ENCODE data around the gene CLTCL1.
"Not testable (repeated sequence)": the region's sequence is repeated elsewhere in the genome, so short reads cannot be mapped to it uniquely, and the experiment has no call there.

The CLTCL1 gene

DNA sequence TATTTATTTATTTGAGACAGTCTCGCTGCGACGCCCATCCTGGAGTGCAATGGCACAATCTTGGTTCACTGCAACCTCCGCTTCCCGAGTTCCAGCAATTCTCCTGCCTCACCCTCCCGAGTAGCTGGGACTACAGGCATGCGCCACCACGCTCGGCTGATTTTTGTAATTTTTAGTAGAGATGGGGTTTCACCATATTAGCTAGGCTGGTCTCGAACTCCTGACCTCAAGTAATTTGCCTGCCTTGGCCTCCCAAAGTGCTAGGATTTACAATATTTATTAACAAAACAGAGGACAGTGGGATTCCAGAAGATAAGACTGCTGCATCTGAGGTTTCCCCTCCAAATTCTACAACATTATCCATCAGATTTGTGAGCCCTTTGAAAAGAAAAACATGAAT, 12.4 kb downstream of the CLTCL1 start:
- H3K36me3 Mint-ChIP-seq (ENCODE audit: insufficient read depth); H3K9me3 Mint-ChIP-seq; DNase-seq; H3K27ac Mint-ChIP-seq; H3K27me3 Mint-ChIP-seq; H3K4me3 Mint-ChIP-seq; ATAC-seq (replicated peaks); H3K4me1 Mint-ChIP-seq (ENCODE audit: low read depth in 2 of 2): not testable (repeated sequence)

DNA sequence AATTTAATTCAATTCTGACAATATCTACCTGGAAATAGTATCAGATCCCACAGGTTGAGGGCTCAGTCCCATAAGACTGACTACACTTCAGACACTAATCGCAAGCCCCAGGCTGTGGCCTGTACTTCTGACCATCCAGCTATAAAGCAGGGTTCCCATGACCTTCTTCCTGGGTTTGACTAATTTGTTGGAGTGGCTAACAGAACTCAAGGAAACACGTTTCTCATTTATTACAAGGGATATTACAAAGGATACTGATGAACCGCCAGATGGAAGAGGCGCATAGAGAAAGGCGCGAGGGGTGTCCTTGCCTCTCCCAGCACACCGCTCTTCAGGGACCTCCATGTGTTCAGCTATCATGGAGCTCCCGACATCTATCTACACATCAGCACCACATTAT, 13.7 kb downstream of the CLTCL1 start:
- Mint-ChIP-seq H3K4me3 (no peak overlapping the region), H3K36me3 (ENCODE audit: insufficient read depth) (no peaks in the 10 kb centered on the region), H3K27ac (no peak overlapping the region), H3K27me3 (no peaks in the 10 kb centered on the region), H3K9me3 (no peaks in the 10 kb centered on the region), H3K4me1 (ENCODE audit: low read depth in 2 of 2) (no peaks in the 10 kb centered on the region)
- DNase-seq (no peak), ATAC-seq (replicated peaks) (no peak)

DNA sequence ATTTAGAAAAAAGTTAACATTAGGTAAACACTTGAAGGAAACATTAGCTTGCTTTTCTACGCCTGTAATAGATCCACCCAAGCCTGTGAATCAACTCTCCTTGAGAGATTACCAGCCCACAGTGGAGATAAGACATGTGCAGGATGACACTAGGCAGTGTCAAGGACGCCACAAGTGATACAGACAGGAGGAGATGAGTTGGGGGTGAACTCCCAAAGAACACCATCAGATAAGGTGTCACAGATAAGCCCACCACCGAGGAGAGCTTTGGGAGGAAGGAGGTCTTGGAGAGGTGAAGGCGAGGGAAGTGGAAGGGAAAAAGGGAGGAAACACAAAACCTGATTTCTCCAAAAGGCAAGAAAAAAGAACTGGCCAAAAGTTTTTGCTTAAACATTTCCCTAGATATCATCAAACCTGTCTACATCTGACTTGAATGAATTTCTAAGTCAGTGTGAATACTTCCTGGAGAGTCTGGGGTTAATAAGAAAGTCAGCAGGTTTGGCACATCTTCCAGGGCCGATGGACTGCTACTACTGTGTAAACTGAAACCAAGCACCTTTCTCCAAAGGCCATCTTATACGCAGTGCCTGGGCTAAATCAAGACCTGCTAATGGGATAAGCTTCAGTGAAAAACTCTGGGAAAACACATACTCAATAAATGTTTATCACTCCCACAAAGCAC, 15.5 kb downstream of the CLTCL1 start:
- Mint-ChIP-seq H3K4me3 (no peak overlapping the region), H3K27ac (no peak overlapping the region), H3K27me3 (no peaks in the 10 kb centered on the region), H3K4me1 (ENCODE audit: low read depth in 2 of 2) (no peaks in the 10 kb centered on the region), H3K36me3 (ENCODE audit: insufficient read depth) (no peaks in the 10 kb centered on the region), H3K9me3 (no peaks in the 10 kb centered on the region)
- ATAC-seq (replicated peaks) (no peak), DNase-seq (no peak)

- DNase-seq (no peak), ATAC-seq (replicated peaks) (no peak)
- H3K27ac Mint-ChIP-seq: no peak overlapping the region
- no peaks in the 10 kb centered on the region for H3K36me3 Mint-ChIP-seq (ENCODE audit: insufficient read depth)
- H3K27me3 Mint-ChIP-seq: no peaks in the 10 kb centered on the region
- H3K4me3 Mint-ChIP-seq: no peak overlapping the region
- no peaks in the 10 kb centered on the region for H3K4me1 Mint-ChIP-seq (ENCODE audit: low read depth in 2 of 2)
- no peaks in the 10 kb centered on the region for H3K9me3 Mint-ChIP-seq
Measured at GRCh38 chr22:19275513-19275912, 16.0 kb downstream of the CLTCL1 start.

- no peaks in the 10 kb centered on the region for H3K36me3 Mint-ChIP-seq (ENCODE audit: insufficient read depth)
- no peak for ATAC-seq (replicated peaks)
Measured at GRCh38 chr22:19275104-19275503, 16.4 kb downstream of the CLTCL1 start.

GRCh38 chr22:19271856-19272535, 19.5 kb downstream of the CLTCL1 start:
- DNase-seq: no peak
- H3K4me1 Mint-ChIP-seq (ENCODE audit: low read depth in 2 of 2): no peaks in the 10 kb centered on the region

More at GRCh38 chr22:19275104-19275503, 16.4 kb downstream of the CLTCL1 start:
- Mint-ChIP-seq H3K4me3 (no peak overlapping the region), H3K4me1 (ENCODE audit: low read depth in 2 of 2) (no peaks in the 10 kb centered on the region), H3K9me3 (no peaks in the 10 kb centered on the region), H3K27ac (no peak overlapping the region), H3K27me3 (no peaks in the 10 kb centered on the region)
- DNase-seq: no peak

DNA sequence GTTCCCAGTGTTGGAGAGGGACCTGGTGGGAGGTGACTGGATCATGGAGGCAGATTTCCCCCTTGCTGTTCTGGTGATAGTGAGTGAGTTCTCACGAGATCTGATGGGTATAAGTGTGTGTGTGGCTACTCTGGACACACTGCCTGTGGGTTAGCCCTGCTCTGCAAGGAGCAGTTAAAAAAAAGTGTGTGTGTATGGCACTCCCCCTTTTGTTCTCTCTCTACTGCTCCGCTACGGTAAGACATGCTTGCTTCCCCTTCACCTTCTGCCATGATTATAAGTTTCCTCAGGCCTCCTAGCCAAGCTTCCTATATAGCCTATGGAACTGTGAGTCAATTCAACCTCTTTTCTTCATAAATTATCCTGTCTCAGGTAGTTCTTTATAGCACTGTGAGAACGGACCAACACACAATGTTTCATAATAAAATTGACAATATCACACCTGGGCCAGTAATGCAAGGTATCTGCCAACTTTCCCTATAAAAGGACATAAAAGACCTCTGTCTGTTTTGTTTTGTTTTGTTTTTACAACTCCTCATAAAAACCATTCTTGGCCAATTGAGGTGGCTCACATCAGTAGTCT, 20.2 kb downstream of the CLTCL1 start:
- ATAC-seq (replicated peaks) (no peak), DNase-seq (no peak)
- Mint-ChIP-seq H3K4me1 (ENCODE audit: low read depth in 2 of 2) (no peaks in the 10 kb centered on the region), H3K4me3 (no peak overlapping the region), H3K27ac (no peak overlapping the region), H3K36me3 (ENCODE audit: insufficient read depth) (no peaks in the 10 kb centered on the region), H3K9me3 (peaks cover 0 to 5% of the 10 kb centered on the region in 2 donors), H3K27me3 (no peaks in the 10 kb centered on the region)

More at GRCh38 chr22:19271856-19272535, 19.5 kb downstream of the CLTCL1 start:
- no peak overlapping the region for H3K4me3 Mint-ChIP-seq
- no peak for ATAC-seq (replicated peaks)
- H3K9me3 Mint-ChIP-seq: no peaks in the 10 kb centered on the region
- H3K36me3 Mint-ChIP-seq (ENCODE audit: insufficient read depth): no peaks in the 10 kb centered on the region
- no peaks in the 10 kb centered on the region for H3K27me3 Mint-ChIP-seq
- H3K27ac Mint-ChIP-seq: no peak overlapping the region

GRCh38 chr22:19270873-19271272, 20.6 kb downstream of the CLTCL1 start:
- H3K27ac Mint-ChIP-seq: no peak overlapping the region
- no peaks in the 10 kb centered on the region for H3K4me1 Mint-ChIP-seq (ENCODE audit: low read depth in 2 of 2)
- no peaks in the 10 kb centered on the region for H3K27me3 Mint-ChIP-seq
- no peak for DNase-seq
- ATAC-seq (replicated peaks): no peak
- no peak overlapping the region for H3K4me3 Mint-ChIP-seq
- H3K36me3 Mint-ChIP-seq (ENCODE audit: insufficient read depth): peaks cover 2% of the 10 kb centered on the region
- peaks cover 1 to 10% of the 10 kb centered on the region in 2 donors for H3K9me3 Mint-ChIP-seq

- no peak overlapping the region for H3K27ac Mint-ChIP-seq
Measured at GRCh38 chr22:19266547-19267086, 24.9 kb downstream of the CLTCL1 start.

GRCh38 chr22:19265779-19266178, 25.7 kb downstream of the CLTCL1 start:
- Mint-ChIP-seq H3K4me3 (no peak overlapping the region), H3K36me3 (ENCODE audit: insufficient read depth) (peaks cover 3% of the 10 kb centered on the region), H3K4me1 (ENCODE audit: low read depth in 2 of 2) (no peaks in the 10 kb centered on the region), H3K27ac (no peak overlapping the region), H3K9me3 (peaks cover 2 to 12% of the 10 kb centered on the region in 2 donors), H3K27me3 (no peaks in the 10 kb centered on the region)
- no peak for ATAC-seq (replicated peaks)
- DNase-seq: no peak

More at GRCh38 chr22:19266547-19267086, 24.9 kb downstream of the CLTCL1 start:
- H3K27me3 Mint-ChIP-seq: no peaks in the 10 kb centered on the region
- DNase-seq (no peak), ATAC-seq (replicated peaks) (no peak)
- no peaks in the 10 kb centered on the region for H3K4me1 Mint-ChIP-seq (ENCODE audit: low read depth in 2 of 2)
- H3K36me3 Mint-ChIP-seq (ENCODE audit: insufficient read depth): peaks cover 3% of the 10 kb centered on the region
- peaks cover 2 to 12% of the 10 kb centered on the region in 2 donors for H3K9me3 Mint-ChIP-seq
- H3K4me3 Mint-ChIP-seq: no peak overlapping the region

DNA sequence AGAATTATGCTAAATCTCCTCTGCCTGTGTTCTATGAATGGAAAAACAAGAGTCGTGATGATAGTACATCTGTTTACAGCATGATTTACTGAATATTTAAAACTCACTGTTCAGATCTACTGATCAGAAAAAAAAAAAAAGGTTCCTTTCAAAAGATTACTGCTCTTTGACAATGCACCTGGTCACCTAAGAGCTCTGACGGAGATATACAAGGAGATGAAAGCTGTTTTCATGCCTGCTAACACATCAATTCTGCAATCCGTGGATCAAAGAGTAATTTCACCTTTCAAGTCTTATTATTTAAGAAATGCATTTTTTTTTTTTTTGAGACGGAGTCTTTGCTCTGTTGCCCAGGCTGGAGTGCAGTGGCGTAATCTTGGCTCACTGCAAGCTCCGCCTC, 30.7 kb downstream of the CLTCL1 start:
- Mint-ChIP-seq H3K4me3 (no peak overlapping the region), H3K9me3 (peaks cover under 1 to 2% of the 10 kb centered on the region in 2 donors), H3K4me1 (ENCODE audit: low read depth in 2 of 2) (peaks cover 6 to 7% of the 10 kb centered on the region in 2 donors), H3K27me3 (no peaks in the 10 kb centered on the region), H3K27ac (no peak overlapping the region), H3K36me3 (ENCODE audit: insufficient read depth) (no peaks in the 10 kb centered on the region)
- ATAC-seq (replicated peaks) (no peak), DNase-seq (no peak)

DNA sequence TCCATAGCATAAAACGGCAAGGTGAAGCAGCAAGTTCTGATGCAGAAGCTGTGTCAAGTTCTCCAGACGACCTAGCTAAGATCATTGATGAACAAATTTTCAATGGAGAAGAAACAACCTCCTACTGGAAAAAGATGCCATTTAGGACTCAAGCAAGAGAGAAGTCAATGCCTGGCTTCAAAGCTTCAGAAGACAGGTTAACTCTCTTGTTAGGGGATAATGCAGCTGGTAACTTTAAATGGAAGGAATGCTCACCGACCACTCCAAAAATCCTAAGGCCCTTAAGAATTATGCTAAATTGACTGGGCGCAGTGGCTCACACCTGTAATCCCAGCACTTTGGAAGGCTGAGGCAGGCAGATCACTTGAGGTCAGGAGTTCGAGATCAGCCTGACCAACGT, 31.3 kb downstream of the CLTCL1 start:
- H3K9me3 Mint-ChIP-seq: no peaks in the 10 kb centered on the region
- H3K4me3 Mint-ChIP-seq: peak overlapping the region; percentile 60 to 61
- no peaks in the 10 kb centered on the region for H3K36me3 Mint-ChIP-seq (ENCODE audit: insufficient read depth)
- H3K27me3 Mint-ChIP-seq: no peaks in the 10 kb centered on the region
- DNase-seq (no peak), ATAC-seq (replicated peaks) (no peak)
- peaks cover 6 to 7% of the 10 kb centered on the region in 2 donors for H3K4me1 Mint-ChIP-seq (ENCODE audit: low read depth in 2 of 2)
- peak overlapping the region; percentile 79 to 89 for H3K27ac Mint-ChIP-seq

GRCh38 chr22:19258968-19259288, 32.6 kb downstream of the CLTCL1 start:
- not testable (repeated sequence) for H3K4me3 Mint-ChIP-seq; H3K36me3 Mint-ChIP-seq (ENCODE audit: insufficient read depth); ATAC-seq (replicated peaks); H3K27me3 Mint-ChIP-seq; DNase-seq; H3K9me3 Mint-ChIP-seq; H3K4me1 Mint-ChIP-seq (ENCODE audit: low read depth in 2 of 2)
- peak overlapping the region in 1 of 2 donors; percentile 89 for H3K27ac Mint-ChIP-seq

DNA sequence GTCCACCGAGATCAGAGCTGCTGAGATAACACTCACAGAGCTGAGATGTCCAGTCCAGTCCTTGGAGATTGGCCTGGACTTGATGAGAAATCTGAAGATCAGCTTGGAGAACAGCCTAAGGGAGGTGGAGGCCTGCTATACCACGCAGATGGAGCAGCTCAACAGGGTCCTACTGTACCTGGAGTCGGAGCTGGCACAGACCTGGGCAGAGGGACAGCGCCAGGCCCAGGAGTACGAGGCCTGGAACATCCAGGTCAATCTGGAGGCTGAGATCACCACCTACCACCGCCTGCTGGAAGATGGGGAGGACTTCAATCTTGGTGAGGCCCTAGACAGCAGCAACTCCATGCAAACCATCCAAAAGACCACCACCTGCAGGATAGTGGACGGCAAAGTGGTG, 33.1 kb downstream of the CLTCL1 start:
- no peaks in the 10 kb centered on the region for H3K27me3 Mint-ChIP-seq
- ATAC-seq (replicated peaks): no peak
- no peak for DNase-seq
- no peak overlapping the region for H3K27ac Mint-ChIP-seq
- H3K9me3 Mint-ChIP-seq: no peaks in the 10 kb centered on the region
- H3K4me3 Mint-ChIP-seq: no peak overlapping the region
- peaks cover 6 to 7% of the 10 kb centered on the region in 2 donors for H3K4me1 Mint-ChIP-seq (ENCODE audit: low read depth in 2 of 2)
- no peaks in the 10 kb centered on the region for H3K36me3 Mint-ChIP-seq (ENCODE audit: insufficient read depth)

All from effector memory CD8-positive, alpha-beta T cell (primary cell).